Stimulated activated CD8-positive, alpha-beta memory T cell treated with anti-CD3 and anti-CD28 coated beads, Interleukin-12 subunit alpha, Interleukin-12 subunit beta, amount 100 ng/mL, for 24 hours (primary cell): ENCODE data around the gene KHK.

Source experiments
- DNase-seq: peaks from one replicate; pipeline ENCODE4 v3.0.0-alpha.2; 2020; ENCODE audit errors: extremely low read depth

KHK gene

DNA sequence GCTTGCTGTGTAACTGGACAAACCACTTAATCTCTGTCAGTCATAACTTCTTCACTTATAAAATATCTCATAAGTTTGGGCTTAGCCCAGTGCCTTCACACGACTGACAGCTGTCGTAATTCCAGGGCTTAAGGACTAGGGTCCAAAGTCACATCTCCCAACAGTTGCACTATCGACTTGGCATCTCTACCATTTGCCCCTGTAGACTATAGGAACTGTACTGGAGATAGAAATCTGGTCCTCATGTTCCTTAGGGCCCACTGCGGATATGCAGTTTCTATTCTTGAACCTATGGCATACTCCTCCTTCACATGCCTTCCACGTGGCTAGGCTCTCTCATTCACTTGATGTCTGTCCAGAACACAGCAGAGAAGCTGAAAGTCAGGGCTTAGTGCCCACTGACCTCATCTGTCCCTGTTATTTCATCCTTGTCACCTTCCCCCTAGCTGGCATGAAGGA lies 39.7 kb downstream of the KHK start:
- DNase-seq = no peak

DNA sequence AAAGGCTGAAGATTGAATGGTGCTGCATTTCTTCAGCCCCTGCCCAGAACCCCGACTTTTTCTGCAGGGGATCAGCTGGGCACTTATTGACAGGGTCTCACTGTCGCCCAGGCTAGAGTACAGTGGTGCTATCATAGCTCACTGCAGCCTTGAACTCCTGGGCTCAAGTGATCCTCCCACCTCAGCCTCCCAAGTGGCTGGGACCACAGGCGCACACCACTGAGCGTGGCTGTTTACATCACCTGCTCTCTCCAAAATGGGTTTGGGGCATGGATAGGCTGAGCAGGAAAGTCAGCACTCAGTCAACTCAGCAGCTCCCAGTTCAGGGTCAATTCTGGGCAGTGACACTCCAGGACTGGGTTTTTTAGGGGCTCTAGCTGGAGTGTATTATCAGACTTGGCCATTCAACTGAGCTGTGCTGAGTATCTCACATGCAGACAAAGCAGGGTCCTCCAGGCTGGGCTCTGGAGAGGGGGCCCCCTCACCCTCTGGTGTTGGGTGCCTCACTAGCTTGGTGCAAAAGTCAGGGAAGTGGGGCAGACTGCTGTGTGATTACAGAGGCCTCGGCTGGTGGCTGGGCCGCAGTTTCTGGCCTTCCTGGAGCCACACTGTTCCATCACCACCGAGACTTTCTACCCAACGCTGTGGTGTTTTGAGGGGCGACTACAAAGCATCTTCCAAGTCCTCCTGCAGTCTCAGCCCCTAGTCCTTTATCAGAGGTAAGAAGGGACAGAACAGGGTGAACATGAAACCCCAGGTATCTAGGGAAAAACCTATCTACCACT lies 41.5 kb downstream of the KHK start:
- DNase-seq = no peak

DNA sequence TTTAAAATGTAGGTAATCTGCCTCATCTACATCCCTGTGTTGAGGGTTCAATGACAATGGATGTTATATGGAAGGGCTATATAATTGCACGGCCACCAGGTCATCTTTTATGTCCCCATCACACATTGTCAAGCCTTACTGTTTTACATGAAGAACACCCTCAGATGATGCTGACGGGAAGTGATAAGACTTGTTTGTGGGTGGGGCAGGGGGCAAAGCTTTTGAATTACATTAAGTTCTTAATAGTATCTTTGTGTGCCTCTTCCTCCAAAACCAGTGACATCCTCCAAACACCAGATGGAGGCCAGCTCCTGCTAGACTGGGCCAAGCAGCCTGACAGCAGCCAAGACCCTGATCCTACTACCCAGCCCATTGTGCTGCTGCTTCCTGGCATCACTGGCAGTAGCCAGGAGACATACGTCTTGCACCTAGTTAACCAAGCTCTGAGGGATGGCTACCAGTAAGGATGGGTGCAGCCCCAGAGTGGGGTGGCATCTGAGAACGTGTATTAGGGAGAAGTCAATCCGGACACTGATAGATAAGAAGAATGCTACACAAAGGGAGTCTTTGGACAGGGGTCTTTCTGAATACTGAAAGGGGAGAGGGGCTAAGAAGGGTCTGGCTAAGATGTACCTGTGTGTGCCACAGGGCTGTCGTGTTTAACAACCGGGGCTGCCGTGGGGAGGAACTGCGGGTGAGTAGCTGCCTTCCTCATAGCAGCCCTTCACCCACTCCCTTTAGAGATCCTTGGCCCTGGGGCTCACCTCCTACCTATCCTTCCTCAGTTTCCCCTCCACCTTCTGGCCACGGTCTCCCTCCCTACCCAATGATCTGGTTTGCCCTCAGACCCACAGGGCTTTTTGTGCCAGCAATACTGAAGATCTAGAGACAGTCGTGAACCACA lies 42.3 kb downstream of the KHK start:
- no peak for DNase-seq

DNA sequence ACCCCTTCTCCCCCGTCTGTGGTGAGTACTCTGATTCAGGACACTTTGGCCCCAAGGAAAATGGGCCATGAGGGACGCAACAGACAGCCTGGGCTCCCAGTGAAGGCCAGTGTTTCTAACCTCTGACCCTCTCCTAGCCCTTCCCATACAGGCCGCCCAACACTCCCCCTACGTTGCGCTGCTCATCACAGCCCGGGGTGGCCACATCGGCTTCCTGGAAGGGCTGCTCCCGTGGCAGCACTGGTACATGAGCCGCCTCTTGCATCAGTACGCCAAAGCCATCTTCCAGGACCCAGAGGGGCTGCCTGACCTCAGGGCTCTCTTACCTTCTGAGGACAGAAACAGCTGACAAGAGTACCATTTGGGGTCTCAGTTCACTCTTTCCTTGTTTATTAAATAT lies 43.8 kb downstream of the KHK start:
- DNase-seq = no peak

DNA sequence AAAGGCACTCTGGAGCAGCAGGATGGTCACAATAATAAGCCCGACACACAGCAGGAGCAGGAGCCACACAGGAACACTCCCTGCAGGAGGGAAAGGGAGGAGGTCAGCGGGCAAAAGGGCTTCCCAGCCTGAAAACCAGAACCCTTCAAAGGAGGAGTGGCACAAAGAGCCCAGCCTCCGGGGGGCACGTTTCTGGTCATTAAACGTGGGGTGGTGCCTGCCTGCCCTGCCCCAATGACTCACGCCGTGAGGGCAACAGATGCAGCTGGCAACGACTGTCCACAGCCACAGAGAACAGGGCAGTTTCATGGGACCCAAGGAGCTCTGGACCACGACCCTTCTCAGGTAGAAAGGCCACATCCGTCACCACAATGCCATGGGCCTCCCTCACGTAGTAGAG lies 44.9 kb downstream of the KHK start:
- DNase-seq = no peak

DNA sequence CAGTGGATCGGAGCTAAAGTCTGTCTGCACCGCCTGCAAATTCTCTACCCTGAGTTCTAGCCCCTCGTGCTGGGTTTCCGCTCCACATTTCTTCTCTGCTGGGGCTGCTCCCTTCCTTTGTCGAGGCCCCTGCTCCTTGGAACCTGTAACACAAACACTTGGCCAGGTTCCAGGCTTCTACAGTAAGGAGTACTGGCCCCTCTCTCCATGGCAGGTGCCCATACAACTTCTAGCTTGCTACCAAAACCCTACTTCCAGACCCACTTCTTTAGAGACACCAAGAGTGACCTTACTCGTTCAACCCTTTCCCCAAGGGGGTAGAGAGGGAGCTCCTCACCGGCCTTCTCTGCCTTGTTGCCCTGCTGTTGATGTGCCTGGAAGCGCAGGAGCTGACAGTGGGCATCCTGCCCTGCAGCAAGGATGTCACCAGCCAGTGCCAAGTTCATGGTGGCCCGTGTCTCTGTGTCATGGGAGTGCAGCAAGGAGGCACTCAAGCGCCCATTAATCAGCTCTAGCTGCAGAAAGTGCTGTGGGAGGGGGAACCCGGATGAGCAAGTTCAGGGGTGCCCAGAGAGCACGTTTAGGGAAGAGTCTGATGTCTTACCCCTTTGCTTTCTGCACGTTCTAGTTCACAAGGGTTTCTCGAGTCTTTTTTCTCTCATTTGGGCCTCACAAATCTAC lies 46.8 kb downstream of the KHK start:
- DNase-seq = no peak

DNA sequence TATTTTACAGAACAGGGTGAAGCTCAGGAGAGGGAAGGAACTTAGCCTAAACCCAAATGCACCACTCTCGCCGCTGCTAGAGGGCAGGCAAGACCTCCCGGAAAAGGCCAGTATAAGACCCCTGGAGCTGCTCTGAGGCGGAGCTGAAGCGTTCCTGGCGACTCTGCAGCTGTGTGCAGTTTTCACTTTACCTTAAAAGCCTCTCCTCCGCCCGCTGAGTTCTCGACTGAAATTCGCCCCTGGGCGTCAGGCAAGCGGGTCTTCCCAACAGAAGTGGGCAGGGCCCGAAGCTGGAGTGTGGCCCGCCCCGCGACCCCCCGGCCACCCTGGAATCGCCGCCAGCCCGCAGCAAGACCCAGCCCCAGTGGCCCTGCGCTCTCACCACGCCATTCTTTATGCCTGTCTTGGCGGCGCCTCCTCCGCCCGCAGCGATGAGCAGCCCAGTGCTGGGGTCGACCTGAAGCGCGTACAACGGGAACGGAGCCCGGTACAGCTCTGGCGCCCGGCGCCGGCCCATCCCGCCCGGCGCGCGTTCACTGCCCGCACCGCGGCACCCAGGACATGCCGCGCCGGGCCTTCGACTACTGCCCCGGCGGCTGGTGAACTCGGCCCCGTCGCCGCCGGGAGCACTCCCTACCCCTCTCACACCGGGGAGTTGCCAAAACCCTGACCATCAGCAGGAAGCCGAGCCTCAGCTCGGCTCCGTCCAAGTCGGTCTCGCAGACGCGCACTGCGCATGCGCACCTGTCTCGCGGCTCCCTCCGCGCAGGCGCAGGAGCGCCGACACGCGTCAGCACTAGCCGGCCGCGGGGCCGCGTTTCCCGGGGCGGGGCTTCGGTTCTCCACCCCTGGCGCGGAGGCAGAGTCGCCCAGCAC lies 47.6 kb downstream of the KHK start, which contains the start of gene PREB:
PREB (minus strand) TSS at position 732 of the 876 bp plus-strand sequence; CDS start at position 517, 215 bp downstream.
- DNase-seq = peak; percentile 97

DNA sequence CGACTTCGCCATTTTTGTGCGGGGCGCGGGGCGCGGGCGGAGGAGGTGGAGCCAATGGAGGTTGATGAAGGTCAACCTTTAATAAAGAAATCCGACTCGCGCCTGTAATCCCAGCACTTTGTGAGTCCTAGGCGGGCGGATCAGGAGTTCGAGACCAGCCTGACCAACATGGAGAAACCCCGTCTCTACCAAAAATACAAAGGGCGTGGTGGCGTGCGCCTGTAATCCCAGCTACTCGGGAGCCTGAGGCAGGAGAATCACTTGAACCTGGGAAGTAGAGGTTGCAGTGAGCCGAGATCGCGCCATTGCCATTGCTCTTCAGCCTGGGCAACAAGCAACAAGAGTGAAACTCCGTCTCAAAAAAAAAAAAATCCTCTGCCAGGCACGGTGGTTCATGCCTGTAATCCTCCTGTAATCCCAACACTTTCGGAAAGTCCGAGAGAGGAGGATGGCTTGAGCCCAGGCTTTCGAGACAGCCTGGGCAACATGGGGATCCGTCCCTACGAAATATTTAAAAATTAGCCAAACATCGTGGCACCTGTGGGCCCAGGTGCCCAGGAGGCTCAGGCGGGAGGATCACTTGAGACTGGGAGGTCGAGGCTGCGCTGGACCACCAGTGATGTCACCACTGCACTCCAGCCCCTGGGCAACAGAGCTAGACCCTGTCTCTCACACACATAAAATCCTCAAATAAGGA lies 48.4 kb downstream of the KHK start:
- DNase-seq = no peak

DNA sequence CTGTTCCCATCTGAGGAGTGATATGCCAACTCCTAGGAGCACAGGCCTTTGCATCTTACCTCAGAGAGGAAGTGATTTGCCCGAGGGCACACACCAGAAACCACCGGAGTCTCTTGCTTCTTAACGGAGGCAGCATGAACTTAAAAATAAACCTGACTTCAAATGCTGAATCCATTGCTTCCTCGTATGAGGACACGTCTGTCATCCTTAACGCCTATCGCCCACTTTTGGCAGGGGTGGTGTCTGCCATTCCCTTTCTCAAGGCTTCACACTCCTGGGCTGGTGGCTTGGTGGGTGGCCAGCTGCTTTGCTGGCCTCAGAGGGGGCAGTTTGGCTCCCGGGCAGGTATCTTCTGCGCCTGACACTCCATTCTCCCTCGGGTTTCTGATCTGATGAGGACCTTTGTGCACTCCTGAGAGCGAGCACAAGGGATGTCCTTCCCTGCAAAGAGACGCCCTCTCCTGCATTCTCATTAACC lies 48.9 kb downstream of the KHK start:
- no peak for DNase-seq

DNA sequence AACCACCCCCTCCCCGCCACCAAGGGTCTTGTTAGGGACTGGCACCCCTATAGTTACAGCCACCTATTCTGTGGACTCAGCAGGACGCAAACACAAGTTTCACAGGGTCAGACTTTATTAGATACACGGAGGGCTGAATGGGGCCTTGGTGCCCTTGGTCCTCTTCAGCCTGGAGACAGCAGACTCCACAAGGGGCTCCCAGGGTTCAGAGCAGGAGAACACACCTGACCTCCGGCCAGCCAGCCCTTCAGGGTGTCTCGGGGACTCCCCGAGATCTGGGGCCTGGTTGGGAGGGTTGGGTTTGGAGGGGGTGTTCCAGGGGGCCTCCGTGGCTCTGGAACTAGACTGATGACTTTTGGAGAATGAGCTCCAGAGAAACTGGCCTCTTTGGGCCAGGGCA lies 50.2 kb downstream of the KHK start:
- no peak for DNase-seq

DNA sequence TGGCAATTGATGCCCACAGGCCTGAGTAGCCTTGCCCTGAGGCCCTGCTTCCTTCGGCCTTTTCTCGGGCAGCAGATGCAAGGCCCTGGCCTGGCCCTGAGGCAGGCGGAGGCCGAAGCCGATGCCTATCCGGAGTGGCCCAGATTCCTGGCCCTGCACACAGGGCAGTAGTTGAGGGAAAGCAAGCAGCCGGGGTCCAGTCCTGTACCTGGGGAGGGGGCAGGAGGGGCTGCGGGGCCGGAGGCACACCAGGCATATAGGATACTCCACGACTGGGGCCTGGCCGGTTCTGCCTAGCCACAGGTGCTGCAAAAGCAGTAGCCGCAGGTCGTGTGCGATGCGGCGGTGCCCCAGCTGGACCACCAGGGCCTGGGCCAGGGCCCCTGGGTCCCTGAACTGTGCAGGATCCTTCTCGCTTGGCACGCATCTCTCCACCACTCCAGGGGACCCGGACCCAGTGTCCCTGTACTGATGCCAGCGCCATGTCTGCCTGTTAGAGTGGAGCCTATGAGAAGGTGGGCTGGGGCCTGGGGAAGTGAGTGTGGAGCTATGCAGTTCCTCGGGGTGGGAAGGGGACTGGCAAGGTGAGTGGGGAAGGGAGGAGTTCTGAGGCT lies 50.9 kb downstream of the KHK start:
- no peak for DNase-seq

DNA sequence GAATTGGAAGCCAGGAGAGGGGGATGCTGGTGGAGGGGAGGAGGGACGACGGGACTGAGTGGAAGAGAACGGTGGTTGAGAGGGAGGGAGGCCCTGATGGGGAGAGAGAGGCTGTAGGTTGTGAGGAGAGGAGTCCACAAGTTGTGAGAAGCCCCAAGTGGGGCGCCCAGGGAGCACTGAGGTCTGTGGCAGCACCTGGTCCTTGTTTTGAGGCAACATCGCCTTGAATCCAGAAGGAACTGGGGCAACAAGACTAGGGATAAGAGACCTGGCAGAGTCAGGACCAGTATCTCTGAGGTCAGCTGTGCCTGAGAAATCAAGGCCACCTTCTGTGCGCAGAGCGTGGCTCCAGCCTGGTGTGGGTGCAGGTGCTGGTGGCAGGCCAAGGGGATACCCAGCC lies 51.5 kb downstream of the KHK start:
- DNase-seq = no peak

DNA sequence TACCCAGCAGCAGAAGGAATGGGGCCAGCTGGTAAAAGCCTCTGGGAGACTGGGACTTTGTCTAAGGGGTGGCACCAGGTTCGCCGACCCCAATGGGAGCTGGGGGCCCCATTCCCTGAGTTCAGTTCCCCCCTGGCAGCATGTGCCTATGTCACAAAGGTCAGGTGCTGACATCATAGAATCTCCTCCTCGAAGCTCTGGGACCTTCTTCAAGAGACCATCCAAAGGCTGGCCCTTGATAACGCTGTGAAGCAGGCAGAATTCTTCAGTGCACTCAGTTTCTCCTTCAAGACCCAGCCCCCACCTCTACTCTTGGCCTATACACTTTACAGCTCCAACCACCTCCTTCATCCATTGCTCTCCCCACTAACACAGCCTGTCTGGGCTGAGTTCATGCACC lies 52.7 kb downstream of the KHK start, which contains the start of gene PRR30:
PRR30 (minus strand) TSS at position 101 of the 400 bp plus-strand sequence. CDS start 1,081 bp downstream, outside the sequence.
- no peak for DNase-seq

DNA sequence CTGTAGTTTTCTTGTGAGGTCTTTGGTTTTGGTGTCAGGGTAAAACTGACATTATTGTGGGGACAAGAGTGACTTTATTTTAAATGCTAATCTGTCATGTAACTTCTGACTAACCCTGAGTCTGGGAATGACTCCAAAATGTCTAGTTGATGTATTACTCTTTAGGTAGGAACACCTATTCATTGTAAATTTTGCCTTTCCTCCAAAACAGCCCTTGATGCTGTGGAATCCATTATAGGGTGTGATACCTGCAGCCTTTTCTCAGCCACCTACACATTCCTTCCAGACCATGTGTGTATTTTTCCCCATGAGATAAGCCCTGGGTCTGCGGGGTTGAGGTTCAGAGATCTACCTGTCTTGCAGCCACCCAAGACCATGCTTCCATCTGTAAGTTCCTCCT lies 56.7 kb downstream of the KHK start:
- DNase-seq = no peak

DNA sequence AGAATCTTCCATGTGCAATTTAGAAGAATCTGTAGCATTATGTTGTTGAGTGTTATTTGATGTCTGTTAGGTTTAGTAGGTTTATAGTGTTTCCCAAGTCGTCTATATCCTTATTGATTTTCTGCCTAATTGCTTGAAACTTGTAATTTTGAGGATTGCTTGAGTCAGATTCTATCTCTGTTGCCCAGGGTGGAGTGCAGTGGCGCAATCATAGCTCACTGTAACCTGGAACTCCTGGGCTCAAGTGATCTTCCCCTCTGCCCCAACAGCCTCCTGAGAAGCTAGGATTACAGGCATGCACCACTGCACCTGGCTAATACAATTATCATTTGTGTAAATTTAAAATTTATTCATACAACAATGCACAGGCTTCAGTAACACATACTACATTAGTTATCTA lies 59.1 kb downstream of the KHK start:
- no peak for DNase-seq

DNA sequence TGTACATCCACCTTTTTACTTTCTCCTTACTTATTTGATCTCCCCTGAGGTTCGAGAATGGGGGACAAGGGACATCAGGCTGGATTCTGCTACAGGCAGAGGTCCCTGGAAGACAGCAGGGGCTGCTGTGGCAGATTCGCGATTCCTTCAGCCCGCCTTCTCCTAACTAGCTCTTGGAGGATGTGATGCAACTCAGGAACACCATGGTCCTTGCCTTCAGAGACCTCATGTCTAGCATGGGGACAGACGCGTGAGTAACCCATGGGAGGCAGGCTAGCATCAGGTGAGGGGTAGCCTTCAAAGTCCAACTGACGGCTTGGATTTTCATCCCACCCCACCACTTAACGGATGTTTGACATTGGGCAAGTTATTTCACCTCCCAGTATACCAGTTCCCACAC lies 61.4 kb downstream of the KHK start:
- DNase-seq = no peak

DNA sequence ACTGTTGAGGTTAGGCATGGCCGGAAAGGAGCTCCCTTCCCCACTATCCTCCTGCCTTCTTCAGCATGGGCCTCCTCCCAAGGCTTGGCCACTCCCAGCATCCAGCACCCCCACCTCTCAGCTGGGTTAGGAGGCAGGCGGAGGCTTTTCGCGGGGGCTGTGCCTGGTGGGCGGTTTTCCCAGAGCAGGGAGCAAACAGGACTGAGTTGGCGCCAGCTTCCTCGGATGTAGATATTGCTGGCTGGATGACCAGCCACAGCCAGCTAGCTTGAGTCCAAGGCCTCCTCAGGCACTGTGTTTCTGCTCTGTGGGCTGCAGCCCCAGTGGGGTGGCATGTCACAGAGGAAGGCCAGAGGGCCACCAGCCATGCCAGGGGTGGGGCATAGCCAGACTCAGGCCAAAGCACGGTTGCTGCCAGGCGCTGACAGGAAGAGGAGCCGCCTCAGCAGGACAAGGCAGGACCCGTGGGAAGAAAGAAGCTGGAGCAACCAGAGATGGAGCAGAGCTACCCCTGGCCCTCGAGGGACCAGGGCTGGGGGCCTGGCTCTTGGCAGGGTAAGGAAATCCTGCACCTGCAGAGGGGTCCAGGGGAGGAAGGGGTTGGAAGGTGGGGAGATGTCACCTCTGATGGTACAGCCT lies 62.3 kb downstream of the KHK start, which contains the start of gene TCF23:
TCF23 (plus strand) TSS at position 204 of the 639 bp plus-strand sequence; CDS start at position 334, 130 bp downstream.
- no peak for DNase-seq

DNA sequence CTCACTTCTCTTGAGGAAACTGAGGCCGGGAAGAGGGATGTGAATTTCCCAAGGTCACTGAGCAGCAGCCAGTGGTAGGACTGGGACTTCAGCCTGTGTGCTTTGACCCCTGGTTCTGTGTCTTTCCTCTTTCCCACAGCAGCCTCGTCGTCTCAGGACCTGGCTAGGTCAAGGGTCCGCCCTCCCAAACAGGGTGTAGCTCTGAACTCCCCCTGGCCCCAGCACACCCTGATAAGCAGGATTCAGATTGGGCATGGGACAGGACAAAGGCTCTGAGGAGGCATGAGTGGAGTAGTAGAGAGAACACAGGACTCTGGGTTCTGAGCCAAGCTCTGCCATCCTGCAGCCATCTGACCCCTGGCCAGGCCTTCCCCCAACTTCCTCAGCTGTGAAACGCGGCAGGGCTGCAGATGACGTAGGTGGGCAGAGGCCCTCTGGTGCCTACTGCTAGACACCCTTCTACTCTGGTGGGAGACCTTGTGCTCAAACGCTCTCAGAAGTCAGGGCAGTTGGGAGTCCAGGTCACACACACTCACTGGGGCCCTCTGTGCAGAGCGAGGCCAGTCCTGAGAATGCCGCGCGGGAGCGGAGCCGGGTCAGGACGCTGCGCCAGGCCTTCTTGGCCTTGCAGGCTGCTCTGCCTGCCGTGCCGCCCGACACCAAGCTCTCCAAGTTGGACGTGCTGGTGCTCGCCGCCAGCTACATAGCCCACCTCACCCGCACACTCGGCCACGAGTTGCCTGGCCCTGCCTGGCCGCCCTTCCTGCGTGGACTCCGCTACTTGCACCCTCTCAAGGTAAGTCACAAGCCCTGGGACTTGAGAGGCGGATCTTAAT lies 63.2 kb downstream of the KHK start:
- no peak for DNase-seq
